Smooth muscle cell (in vitro differentiated cells): ENCODE results near the gene SMIM9. TPM values are rescaled to one million over a fixed set of nuclear protein-coding genes. Genes with fewer than 3 reads are reported as not detected.

Experiments
- DNase-seq: peaks from one replicate; lab custom pipeline; 2025; ENCODE audit not compliant: unreplicated experiment; lab: John Stamatoyannopoulos, UW
- H2AFZ ChIP-seq: fragments of 200-600 bp; sonication (generic); 2 replicates; pipeline ENCODE4 v1.6.0; 2016; ENCODE audit warnings: antibody characterized with exemption, low read depth, mild to moderate bottlenecking
- H3F3A ChIP-seq: fragments of 200-600 bp; sonication (generic); 2 replicates; pipeline ENCODE4 v1.6.0; 2017; ENCODE audit warnings: antibody characterized with exemption, low read depth
- H3K27ac ChIP-seq: fragments of 200-600 bp; sonication (generic); 2 replicates; pipeline ENCODE4 v1.5.1; 2016; ENCODE audit warnings: low read depth, mild to moderate bottlenecking
- H3K27me3 ChIP-seq: fragments of 200-600 bp; sonication (generic); 2 replicates; pipeline ENCODE4 v1.6.1; 2016; ENCODE audit warnings: low read depth, mild to moderate bottlenecking
- H3K36me3 ChIP-seq: fragments of 200-600 bp; sonication (generic); 2 replicates; pipeline ENCODE4 v1.5.1; 2016; ENCODE audit warnings: low read depth
- H3K4me1 ChIP-seq: fragments of 200-600 bp; sonication (generic); 2 replicates; pipeline ENCODE4 v1.5.1; 2016; ENCODE audit warnings: low read depth
- H3K4me2 ChIP-seq: fragments of 200-600 bp; sonication (generic); 2 replicates; pipeline ENCODE4 v1.6.0; 2016; ENCODE audit warnings: mild to moderate bottlenecking
- H3K4me3 ChIP-seq: fragments of 200-600 bp; sonication (generic); 2 replicates; pipeline ENCODE4 v1.5.1; 2016; ENCODE audit warnings: mild to moderate bottlenecking
- H3K79me2 ChIP-seq: fragments of 200-600 bp; sonication (generic); 2 replicates; pipeline ENCODE4 v1.6.0; 2016; ENCODE audit warnings: low read depth, mild to moderate bottlenecking
- H3K9ac ChIP-seq: fragments of 200-600 bp; sonication (generic); 2 replicates; pipeline ENCODE4 v1.6.0; 2016; ENCODE audit warnings: low read depth
- H3K9me3 ChIP-seq: fragments of 200-600 bp; sonication (generic); replicated peaks from 2 replicates; pipeline ENCODE4 v1.5.1; 2016; ENCODE audit warnings: low read depth
- H4K20me1 ChIP-seq: fragments of 200-600 bp; sonication (generic); 2 replicates; pipeline ENCODE4 v1.6.0; 2016; ENCODE audit warnings: low read depth
- CTCF ChIP-seq: fragments of 200-600 bp; sonication (generic); IDR thresholded peaks from 2 replicates; pipeline ENCODE4 v1.5.1; 2017; ENCODE audit warnings: borderline replicate concordance, mild to moderate bottlenecking, antibody characterized with exemption; ENCODE audit not compliant: insufficient read depth, poor library complexity, severe bottlenecking
- WGBS: methylation state at CpG from one replicate; pipeline ENCODE4 v1.1.7; 2016; ENCODE audit warnings: low lambda C conversion rate; 5-methylcytosine and 5-hydroxymethylcytosine counted together
- polyA plus RNA-seq: library from polyadenylated mRNA; unstranded; fragments of >200 nt; fragmentation: Nextera tagmentation; extraction: Ambion mirVana; gene quantifications from 2 replicates; pipeline ENCODE4 v1.2.1, GENCODE V29; 2016
- total RNA-seq: library from RNA; depleted of rRNA; stranded (reverse); fragments of >200 nt; gene quantifications from 2 replicates; pipeline ENCODE4 v1.2.3, GENCODE V29; 2014

SMIM9 gene
- total and polyA plus RNA-seq, 2 experiments from 2014 or later = not detected

- Histone ChIP-seq H3K4me3 (no peak overlapping the region), H3K27ac (no peak overlapping the region), H3K9me3 (no peaks in the 10 kb centered on the region), H3K36me3 (no peaks in the 10 kb centered on the region), H3K79me2 (no peaks in the 10 kb centered on the region), H3K4me2 (no peak overlapping the region), H4K20me1 (no peaks in the 10 kb centered on the region), H2AFZ (no peak overlapping the region), H3K4me1 (no peaks in the 10 kb centered on the region), H3K27me3 (no peaks in the 10 kb centered on the region), H3K9ac (no peak overlapping the region), H3F3A (no peaks in the 10 kb centered on the region)
- DNase-seq = no peak
- 81% methylated on average over 1 of the region's 1 CpG for WGBS
- no peak for TF ChIP-seq CTCF
Measured at GRCh38 chrX:154824638-154825037, 9.8 kb downstream of the SMIM9 start.

- no peak overlapping the region for H3K4me2 ChIP-seq
- H3K36me3 ChIP-seq = no peaks in the 10 kb centered on the region
- H3K27me3 ChIP-seq = no peaks in the 10 kb centered on the region
- no peak overlapping the region for H3K4me3 ChIP-seq
- H3K9ac ChIP-seq = no peak overlapping the region
- no peaks in the 10 kb centered on the region for H4K20me1 ChIP-seq
- no peak for TF ChIP-seq CTCF
- H3F3A ChIP-seq = no peaks in the 10 kb centered on the region
- H3K9me3 ChIP-seq = no peaks in the 10 kb centered on the region
- no peak for DNase-seq
- H3K79me2 ChIP-seq = no peaks in the 10 kb centered on the region
- H3K4me1 ChIP-seq = no peaks in the 10 kb centered on the region
- WGBS = 81% methylated on average over 3 of the region's 3 CpGs
- no peak overlapping the region for H3K27ac ChIP-seq
- no peak overlapping the region for H2AFZ ChIP-seq
Measured at GRCh38 chrX:154822029-154822428, 12.4 kb downstream of the SMIM9 start.

DNA sequence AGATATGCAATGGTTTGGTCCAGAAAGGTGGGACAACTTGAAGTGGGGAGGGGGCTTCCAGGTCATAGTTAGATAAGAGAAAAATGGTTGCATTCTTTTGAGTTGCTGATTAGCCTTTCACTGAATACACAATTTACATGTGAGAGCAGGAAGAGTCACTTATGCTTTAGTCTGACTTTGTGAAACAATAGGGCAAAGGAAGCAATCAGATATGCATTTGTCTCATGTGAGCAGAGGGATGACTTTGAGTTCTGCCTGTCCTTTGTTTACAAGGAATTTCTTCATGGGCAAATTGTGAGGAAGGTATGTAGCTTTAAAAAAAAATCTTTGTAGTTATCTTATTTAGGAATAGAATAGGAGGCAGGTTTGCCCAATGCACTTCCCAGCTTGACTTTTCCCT lies 12.9 kb downstream of the SMIM9 start:
- H3K4me1 ChIP-seq = no peaks in the 10 kb centered on the region
- H3K4me3 ChIP-seq = no peak overlapping the region
- no peaks in the 10 kb centered on the region for H3F3A ChIP-seq
- H3K9ac ChIP-seq = no peak overlapping the region
- no peaks in the 10 kb centered on the region for H3K79me2 ChIP-seq
- H3K36me3 ChIP-seq = no peaks in the 10 kb centered on the region
- no peaks in the 10 kb centered on the region for H3K9me3 ChIP-seq
- no peaks in the 10 kb centered on the region for H3K27me3 ChIP-seq
- no peak for DNase-seq
- no peak overlapping the region for H3K27ac ChIP-seq
- no peak for TF ChIP-seq CTCF
- no peak overlapping the region for H2AFZ ChIP-seq
- H4K20me1 ChIP-seq = no peaks in the 10 kb centered on the region
- no peak overlapping the region for H3K4me2 ChIP-seq

- Histone ChIP-seq H3K27ac (no peak overlapping the region), H3K4me2 (no peak overlapping the region), H3K9ac (no peak overlapping the region), H2AFZ (no peak overlapping the region), H3K79me2 (no peaks in the 10 kb centered on the region), H3K27me3 (no peaks in the 10 kb centered on the region), H3K4me3 (no peak overlapping the region), H3F3A (no peaks in the 10 kb centered on the region), H3K9me3 (no peaks in the 10 kb centered on the region), H4K20me1 (no peaks in the 10 kb centered on the region), H3K36me3 (no peaks in the 10 kb centered on the region), H3K4me1 (no peaks in the 10 kb centered on the region)
- WGBS = 80% methylated on average over 7 of the region's 7 CpGs
- DNase-seq = no peak
- no peak for TF ChIP-seq CTCF
Measured at GRCh38 chrX:154819771-154820341, 14.6 kb downstream of the SMIM9 start.
